ENCODE measurements around the gene ANAPC16.
"Not testable (repeated sequence)": the region's sequence is repeated elsewhere in the genome, so short reads cannot be mapped to it uniquely, and the experiment has no call there.

The ANAPC16 gene

GRCh38 chr10:72265990-72266865 lies 50.4 kb downstream of the ANAPC16 start:
- DNase-seq = no peak

- DNase-seq = no peak
Measured at GRCh38 chr10:72267381-72267780, 51.6 kb downstream of the ANAPC16 start.

- DNase-seq = no peak
Measured at GRCh38 chr10:72267819-72268399, 52.1 kb downstream of the ANAPC16 start.

GRCh38 chr10:72268475-72269200 lies 52.8 kb downstream of the ANAPC16 start:
- DNase-seq = not testable (repeated sequence)

GRCh38 chr10:72270607-72271281 lies 54.9 kb downstream of the ANAPC16 start:
- no peak for DNase-seq

GRCh38 chr10:72272689-72273409 lies 57.0 kb downstream of the ANAPC16 start:
- DNase-seq = no peak

- peak; percentile 98 for DNase-seq
Measured at GRCh38 chr10:72273410-72274212, 57.8 kb downstream of the ANAPC16 start, which contains the start of gene DDIT4. Gene DDIT4 (plus strand): TSS chr10:72273924. CDS start chr10:72274217, 293 bp downstream.

- DNase-seq = no peak
Measured at GRCh38 chr10:72274213-72274729, 58.5 kb downstream of the ANAPC16 start.

GRCh38 chr10:72274730-72275350 lies 59.0 kb downstream of the ANAPC16 start:
- peak; percentile 79 for DNase-seq

GRCh38 chr10:72275351-72276012 lies 59.7 kb downstream of the ANAPC16 start:
- no peak for DNase-seq

GRCh38 chr10:72276013-72276387 lies 60.2 kb downstream of the ANAPC16 start:
- no peak for DNase-seq

GRCh38 chr10:72276421-72277339 lies 60.9 kb downstream of the ANAPC16 start:
- no peak for DNase-seq

- no peak for DNase-seq
Measured at GRCh38 chr10:72277340-72277995, 61.7 kb downstream of the ANAPC16 start.

GRCh38 chr10:72277996-72278667 lies 62.3 kb downstream of the ANAPC16 start:
- no peak for DNase-seq

- DNase-seq = no peak
Measured at GRCh38 chr10:72278668-72279393, 63.0 kb downstream of the ANAPC16 start.

- DNase-seq = not testable (repeated sequence)
Measured at GRCh38 chr10:72279587-72279986, 63.8 kb downstream of the ANAPC16 start.

- DNase-seq = no peak
Measured at GRCh38 chr10:72283131-72283530, 67.3 kb downstream of the ANAPC16 start.
